Spleen (tissue), 7 donors: ENCODE measurements around the gene CYS1.

Experiments used
- CTCF ChIP-seq, 11 experiments: fragments of 200-600 bp in 7 of 11; fragments of 450-650 bp in 4 of 11; sonication (generic) in 4 of 11; IDR thresholded peaks in 8 of 11; conservative IDR thresholded peaks in 3 of 11; 1 replicate in 7 of 11; 2 replicates in 4 of 11; pipeline versions ENCODE4 v1.4.0 to v1.8.0; 2016 to 2021; ENCODE audit warnings: antibody characterized with exemption in 11 of 11, inconsistent platforms in 4 of 11, mild to moderate bottlenecking in 1 of 11
- POLR2A ChIP-seq, 3 donors: fragments of 450-650 bp; IDR thresholded peaks; one replicate each; pipeline ENCODE4 v1.5.1; 2017; ENCODE audit warnings: antibody characterized with exemption in 3 of 3, mild to moderate bottlenecking in 1 of 3
- POLR2AphosphoS5 ChIP-seq, 3 donors: sonication (generic); formaldehyde crosslinking; IDR thresholded peaks; one replicate each; pipeline ENCODE4 v1.5.1; 2017; ENCODE audit warnings: antibody characterized with exemption in 3 of 3
- donor health status: DM: no; HTN: no; CAD: no; lungs with moderate emphysema.
- donor health status: DM: no; HTN: no; CAD: no.
- donor health status: DM: no; HTN: no; CAD: no.

GRCh38 chr2:10065773-10066055 is 14.5 kb downstream of the CYS1 start:
- TF ChIP-seq CTCF (IDR thresholded peaks at IDR 0.05 in 8 of 11, conservative IDR thresholded peaks at IDR 0.05 in 3 of 11) (no peak), POLR2AphosphoS5 (IDR thresholded peaks at IDR 0.05) (no peak), POLR2A (IDR thresholded peaks at IDR 0.05) (no peak)
